IPS-18a (cell line): Measurements from ENCODE around the gene SRRM3.
"Not testable (repeated sequence)": the region's sequence is repeated elsewhere in the genome, so short reads cannot be mapped to it uniquely, and the experiment has no call there.

Experiments used
- H3K27ac ChIP-seq: one replicate; pipeline ENCODE4 v1.5.1; 2013; ENCODE audit warnings: low read length
- H3K27me3 ChIP-seq: one replicate; pipeline ENCODE4 v1.6.1; 2013; ENCODE audit warnings: mild to moderate bottlenecking, low read length; ENCODE audit not compliant: control insufficient read depth, insufficient read depth
- H3K36me3 ChIP-seq: one replicate; pipeline ENCODE4 v1.6.1; 2013; ENCODE audit warnings: low read depth, low read length; ENCODE audit not compliant: control insufficient read depth
- H3K4me1 ChIP-seq: one replicate; pipeline ENCODE4 v1.6.1; 2013; ENCODE audit warnings: low read depth, low read length; ENCODE audit not compliant: control insufficient read depth
- H3K4me3 ChIP-seq: one replicate; pipeline ENCODE4 v1.5.1; 2013; ENCODE audit warnings: low read length
- H3K9ac ChIP-seq: one replicate; pipeline ENCODE4 v1.6.1; 2013; ENCODE audit warnings: mild to moderate bottlenecking, low read length, moderate library complexity
- H3K9me3 ChIP-seq: one replicate; pipeline ENCODE4 v1.6.1; 2013; ENCODE audit warnings: low read depth, low read length; ENCODE audit not compliant: control insufficient read depth

The SRRM3 gene

DNA sequence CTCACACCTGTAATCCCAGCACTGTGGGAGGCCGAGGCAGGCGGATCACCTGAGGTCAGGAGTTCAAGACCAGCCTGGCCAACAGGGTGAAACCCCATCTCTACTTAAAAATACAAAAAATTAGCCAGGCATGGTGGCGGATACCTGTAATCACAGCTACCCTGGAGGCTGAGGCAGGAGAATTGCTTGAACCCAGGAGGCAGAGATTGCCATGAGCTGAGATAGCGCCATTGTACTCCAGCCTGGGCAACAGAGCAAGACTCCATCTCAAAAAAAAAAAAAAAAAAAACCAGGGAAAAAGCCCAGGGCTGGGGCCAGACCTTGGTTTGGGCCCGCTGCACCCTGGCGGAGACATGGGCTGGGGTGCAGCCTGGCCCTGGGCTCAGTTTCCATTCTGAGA lies 110.1 kb downstream of the SRRM3 start:
- not testable (repeated sequence) for H3K9me3 ChIP-seq, H3K27ac ChIP-seq, H3K4me3 ChIP-seq, H3K4me1 ChIP-seq, H3K9ac ChIP-seq, H3K27me3 ChIP-seq, H3K36me3 ChIP-seq

DNA sequence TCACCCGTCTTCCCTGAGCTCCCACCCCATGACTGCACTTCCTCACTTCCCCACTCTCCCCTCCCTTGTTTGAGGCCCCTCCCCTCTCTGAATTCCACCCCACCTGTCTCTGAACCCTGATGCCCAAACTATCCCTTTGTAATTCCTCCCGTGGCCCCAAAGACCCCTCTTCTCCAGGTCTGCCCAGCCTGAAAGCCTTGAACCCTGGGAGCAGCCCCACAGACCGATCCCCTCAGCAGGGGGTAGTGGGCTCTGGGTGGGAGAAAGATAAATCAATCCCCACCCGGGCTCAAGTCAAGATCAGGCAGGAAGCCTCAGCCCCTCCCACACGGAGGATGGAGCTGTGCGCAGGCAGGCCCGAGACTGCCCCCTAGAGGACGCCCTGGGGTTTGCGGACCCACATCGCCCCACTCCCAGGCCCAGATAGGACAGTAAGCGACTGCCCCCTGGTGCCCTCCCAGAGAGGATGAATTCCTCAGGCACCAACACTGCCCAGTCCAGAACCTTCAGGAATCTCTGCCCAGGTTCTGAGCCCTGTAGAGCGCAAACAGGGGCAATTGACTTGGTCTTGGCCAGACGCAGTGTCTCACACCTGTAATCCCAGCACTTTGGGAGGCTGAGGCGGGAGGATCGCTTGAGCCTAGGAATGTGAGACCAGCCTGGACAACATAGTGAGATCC lies 112.5 kb downstream of the SRRM3 start:
- Histone ChIP-seq H3K36me3 (no peaks in the 10 kb centered on the region), H3K4me3 (peak overlapping the region; percentile 57), H3K27ac (no peak overlapping the region), H3K27me3 (no peaks in the 10 kb centered on the region), H3K4me1 (peaks cover 13% of the 10 kb centered on the region), H3K9ac (peak overlapping the region; percentile 16), H3K9me3 (no peaks in the 10 kb centered on the region)

DNA sequence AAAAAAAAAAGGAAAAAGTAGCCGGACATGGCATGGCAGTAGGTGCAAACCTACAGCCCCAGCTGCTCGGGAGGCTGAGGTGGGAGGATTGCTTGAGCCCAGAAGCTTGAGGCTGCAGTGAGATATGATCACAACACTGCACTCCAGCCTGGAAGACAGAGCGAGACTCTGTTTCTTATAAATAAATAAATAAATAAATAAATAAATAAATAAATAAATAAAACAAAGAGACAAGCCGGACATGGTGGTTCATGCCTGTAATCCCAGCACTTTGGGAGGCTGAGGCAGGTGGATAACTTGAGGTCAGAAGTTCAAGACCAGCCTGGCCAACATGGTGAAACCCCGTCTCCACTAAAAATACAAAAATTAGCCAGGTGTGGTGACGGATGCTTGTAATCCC lies 113.0 kb downstream of the SRRM3 start:
- not testable (repeated sequence) for H3K4me3 ChIP-seq, H3K36me3 ChIP-seq, H3K9me3 ChIP-seq, H3K9ac ChIP-seq, H3K27me3 ChIP-seq, H3K27ac ChIP-seq
- H3K4me1 ChIP-seq = peaks cover 15% of the 10 kb centered on the region

DNA sequence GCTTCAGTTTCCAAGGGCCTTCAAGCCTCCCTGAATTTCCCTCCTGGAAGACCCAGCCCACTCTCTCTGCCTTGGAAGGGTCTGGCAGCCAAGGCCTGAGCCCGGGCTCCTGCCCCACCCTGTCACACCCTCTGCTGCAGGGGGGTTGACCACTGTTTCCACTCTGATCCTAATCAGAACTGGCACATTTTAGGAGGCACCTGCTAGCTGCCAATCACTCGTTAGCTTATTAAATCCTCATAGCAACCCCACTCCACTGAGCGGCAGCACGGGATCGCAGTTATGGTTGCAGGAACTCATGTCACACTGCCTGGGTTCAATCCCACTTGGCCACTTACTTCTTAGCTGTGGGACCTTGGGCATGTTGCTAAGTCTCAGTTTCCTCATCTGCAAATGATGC lies 113.7 kb downstream of the SRRM3 start:
- H3K9ac ChIP-seq = no peak overlapping the region
- H3K36me3 ChIP-seq = no peaks in the 10 kb centered on the region
- H3K4me3 ChIP-seq = no peak overlapping the region
- H3K9me3 ChIP-seq = no peaks in the 10 kb centered on the region
- no peaks in the 10 kb centered on the region for H3K27me3 ChIP-seq
- H3K4me1 ChIP-seq = peaks cover 15% of the 10 kb centered on the region
- H3K27ac ChIP-seq = no peak overlapping the region

DNA sequence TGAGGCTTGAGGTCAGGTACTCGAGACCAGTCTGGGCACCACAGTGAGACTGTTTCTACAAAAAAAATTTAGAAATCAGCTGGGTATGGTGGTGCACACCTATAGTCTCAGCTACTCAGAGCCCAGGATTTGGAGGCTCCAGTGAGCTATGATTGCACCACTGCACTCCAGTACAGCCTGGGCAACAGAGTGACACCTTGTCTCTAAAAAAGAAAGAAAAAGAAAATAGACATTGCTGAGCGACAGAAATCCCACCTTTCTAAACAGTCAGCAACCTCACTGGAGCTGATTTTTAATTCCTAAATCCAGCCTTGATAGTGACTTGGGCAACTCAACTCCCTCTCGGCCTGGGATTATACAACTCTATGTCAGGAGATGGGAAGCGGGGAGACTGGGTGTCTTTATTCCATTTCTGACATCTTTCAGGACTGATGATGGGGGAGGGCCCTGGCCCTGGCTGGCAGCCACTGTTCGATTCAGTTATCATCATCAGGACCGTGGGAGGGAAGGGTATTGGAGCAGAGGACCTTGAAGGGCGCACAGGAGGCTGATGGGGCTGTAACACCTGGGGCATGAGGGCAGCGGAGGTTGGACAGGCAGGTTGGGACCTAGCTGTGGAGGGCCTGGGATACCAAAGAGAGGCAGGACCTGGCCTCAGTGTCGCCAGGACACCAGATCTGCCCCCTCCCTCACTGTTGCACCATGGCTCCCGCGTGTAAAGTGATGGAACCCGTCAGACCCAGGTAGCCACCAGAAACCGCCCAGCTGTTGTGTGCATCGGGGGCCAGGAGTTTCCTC lies 115.5 kb downstream of the SRRM3 start:
- Histone ChIP-seq H3K9me3 (no peaks in the 10 kb centered on the region), H3K4me1 (peaks cover 15% of the 10 kb centered on the region), H3K27me3 (no peaks in the 10 kb centered on the region), H3K36me3 (no peaks in the 10 kb centered on the region), H3K4me3 (peak overlapping the region; percentile 47), H3K27ac (peak overlapping the region; percentile 61), H3K9ac (peak overlapping the region; percentile 47)

DNA sequence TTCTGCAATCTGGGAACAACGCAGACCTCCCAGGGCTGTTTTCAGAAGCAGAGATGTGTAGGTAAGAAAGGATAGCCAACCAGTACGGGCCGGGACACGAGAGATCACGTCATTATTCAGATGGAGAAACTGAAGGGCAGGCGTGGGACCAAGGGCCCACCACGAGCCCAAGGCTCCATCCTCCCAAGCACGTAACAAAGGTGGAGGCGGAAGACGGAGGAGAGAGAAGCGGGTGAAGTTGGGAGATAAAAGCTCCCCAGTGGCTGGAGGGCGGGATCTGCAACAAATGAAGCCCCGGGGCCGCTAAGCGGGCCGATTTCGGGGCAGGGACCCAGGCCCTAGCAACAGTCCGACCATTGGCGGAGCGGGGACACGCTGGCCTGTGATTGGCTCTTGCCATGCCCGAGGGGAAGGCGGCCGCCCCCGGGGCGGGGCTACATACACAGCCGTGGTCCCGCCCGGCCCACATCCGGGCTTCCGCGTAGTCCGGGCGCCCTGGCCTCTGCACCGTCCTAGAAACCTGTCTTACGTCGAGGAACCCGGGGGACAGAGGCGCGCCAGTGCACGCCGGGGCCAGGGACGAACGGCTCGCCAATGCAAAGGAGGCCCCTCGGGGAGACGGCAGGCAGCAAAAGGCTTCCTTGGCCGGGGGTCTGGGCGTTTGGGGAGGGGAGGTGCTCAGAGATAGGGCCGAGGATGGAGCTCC lies 116.2 kb downstream of the SRRM3 start:
- peak overlapping the region; percentile 78 for H3K9ac ChIP-seq
- no peaks in the 10 kb centered on the region for H3K27me3 ChIP-seq
- peak overlapping the region; percentile 61 for H3K27ac ChIP-seq
- peak overlapping the region; percentile 62 for H3K4me3 ChIP-seq
- H3K9me3 ChIP-seq = no peaks in the 10 kb centered on the region
- peaks cover 15% of the 10 kb centered on the region for H3K4me1 ChIP-seq
- H3K36me3 ChIP-seq = no peaks in the 10 kb centered on the region

DNA sequence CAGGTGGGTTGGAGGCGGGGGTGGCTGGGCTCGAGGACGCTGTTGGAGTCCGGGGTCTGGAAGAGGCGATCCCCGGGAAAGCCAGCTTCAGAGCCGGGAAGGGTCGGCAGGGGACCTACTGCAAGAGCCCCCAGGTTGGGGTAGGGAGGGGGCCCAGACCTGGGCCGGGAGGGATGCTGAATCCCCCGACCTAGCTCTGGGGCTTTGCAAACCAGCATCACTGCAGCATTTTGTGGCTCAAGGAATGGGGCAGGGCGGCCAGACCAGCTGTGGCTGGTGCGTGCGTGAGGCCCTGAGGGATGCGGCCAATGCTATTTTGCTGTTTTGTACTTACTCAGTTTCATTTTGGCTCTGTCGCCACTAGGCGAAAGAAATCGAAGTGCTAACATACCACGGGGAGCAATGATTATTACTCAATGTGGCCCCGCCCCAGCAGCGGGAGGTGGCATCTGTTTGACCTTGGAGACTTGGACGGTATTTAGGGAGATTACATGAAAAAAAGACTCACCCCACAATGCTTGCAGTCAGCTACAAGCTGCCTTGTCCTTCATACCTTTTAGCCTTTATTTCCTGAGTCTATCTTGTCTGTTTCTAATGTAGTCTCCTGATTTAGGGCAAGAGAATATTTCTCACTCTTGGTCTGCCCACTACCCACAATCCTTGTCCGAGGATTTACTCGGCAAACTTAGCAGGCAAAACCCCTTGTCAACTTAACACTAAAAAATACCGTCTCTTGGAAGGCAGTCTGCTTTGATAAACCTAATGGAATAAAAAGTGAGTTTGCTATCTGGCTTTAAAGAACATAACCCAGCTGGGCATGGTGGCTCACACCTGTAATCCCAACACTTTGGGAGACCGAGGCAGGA lies 117.0 kb downstream of the SRRM3 start:
- H3K36me3 ChIP-seq = no peaks in the 10 kb centered on the region
- H3K27ac ChIP-seq = peak overlapping the region; percentile 52
- peak overlapping the region; percentile 78 for H3K9ac ChIP-seq
- H3K9me3 ChIP-seq = no peaks in the 10 kb centered on the region
- peak overlapping the region; percentile 62 for H3K4me3 ChIP-seq
- peaks cover 15% of the 10 kb centered on the region for H3K4me1 ChIP-seq
- no peaks in the 10 kb centered on the region for H3K27me3 ChIP-seq

DNA sequence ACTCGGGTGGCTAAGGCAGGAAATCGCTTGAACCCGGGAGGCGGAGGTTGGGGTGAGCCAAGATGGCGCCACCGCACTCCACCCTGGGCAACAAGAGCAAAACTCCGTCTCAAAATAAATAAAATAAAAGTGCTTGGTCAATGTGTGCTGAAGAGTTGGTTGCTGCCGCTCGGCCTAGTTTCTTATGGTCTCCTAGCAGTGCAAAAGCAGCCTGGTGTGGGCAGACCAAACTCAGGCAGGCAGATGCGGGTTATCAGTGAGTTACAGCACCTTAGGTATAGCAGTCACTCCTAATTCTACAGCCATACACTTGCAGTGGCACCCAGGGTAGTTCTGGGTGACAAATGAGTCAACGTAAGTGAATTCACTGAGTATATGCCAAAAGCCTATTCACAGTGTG lies 123.4 kb downstream of the SRRM3 start:
- peaks cover 46% of the 10 kb centered on the region for H3K36me3 ChIP-seq
- no peaks in the 10 kb centered on the region for H3K27me3 ChIP-seq
- no peak overlapping the region for H3K27ac ChIP-seq
- H3K4me3 ChIP-seq = no peak overlapping the region
- H3K4me1 ChIP-seq = no peaks in the 10 kb centered on the region
- no peaks in the 10 kb centered on the region for H3K9me3 ChIP-seq
- no peak overlapping the region for H3K9ac ChIP-seq

DNA sequence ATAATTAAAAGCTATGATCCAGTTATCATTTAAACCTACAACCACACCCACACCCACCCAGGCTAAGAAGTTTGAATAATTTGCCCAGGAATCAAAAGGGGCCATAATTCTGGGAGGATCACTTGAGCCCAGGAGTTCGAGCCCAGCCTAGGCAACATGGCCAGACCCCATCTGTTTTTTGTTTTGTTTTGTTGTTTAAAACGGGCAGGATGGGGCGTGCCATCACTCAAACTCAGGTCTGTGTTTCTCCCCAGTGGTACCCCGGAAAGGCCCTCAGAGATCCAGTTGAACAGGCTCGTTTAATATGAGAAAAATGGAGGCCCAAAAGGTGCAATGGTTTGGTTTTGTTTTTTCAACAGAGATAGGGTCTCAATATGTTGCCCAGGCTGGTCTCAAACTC lies 124.1 kb downstream of the SRRM3 start:
- Histone ChIP-seq H3K4me1 (no peaks in the 10 kb centered on the region), H3K27me3 (no peaks in the 10 kb centered on the region), H3K36me3 (peaks cover 50% of the 10 kb centered on the region)

DNA sequence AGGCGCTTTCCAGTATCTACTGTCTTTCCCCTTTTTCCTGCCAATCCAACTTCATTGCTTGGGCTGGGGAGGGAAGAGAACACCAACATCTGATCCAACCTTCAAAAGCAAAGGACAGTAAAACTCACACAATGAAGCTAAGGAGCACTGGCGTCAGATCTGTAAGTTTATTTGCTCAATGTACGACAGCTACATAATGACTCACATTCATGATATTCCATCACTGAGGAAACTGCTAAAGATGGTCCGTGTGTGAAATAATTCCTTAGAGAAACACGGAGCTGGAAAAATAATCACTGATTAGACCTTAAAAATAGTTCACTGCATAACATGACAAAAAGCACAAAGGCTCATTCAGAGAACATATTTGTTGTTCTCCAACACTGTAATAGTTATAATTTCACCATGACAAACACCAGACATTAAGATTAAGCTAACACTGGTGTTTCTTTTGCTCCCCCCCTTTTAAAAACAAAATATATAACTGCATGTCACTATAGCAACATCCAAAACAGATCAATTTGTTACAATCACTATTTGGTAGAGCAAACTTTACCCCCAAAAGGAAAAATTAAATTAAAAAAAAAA lies 125.0 kb downstream of the SRRM3 start:
- Histone ChIP-seq H3K27ac (no peak overlapping the region), H3K4me3 (no peak overlapping the region), H3K27me3 (no peaks in the 10 kb centered on the region), H3K9me3 (no peaks in the 10 kb centered on the region), H3K4me1 (no peaks in the 10 kb centered on the region), H3K9ac (no peak overlapping the region), H3K36me3 (peaks cover 54% of the 10 kb centered on the region)

More for the DNA sequence above, 124.1 kb downstream of the SRRM3 start:
- Histone ChIP-seq H3K9me3 (no peaks in the 10 kb centered on the region), H3K4me3 (no peak overlapping the region), H3K9ac (no peak overlapping the region), H3K27ac (no peak overlapping the region)

DNA sequence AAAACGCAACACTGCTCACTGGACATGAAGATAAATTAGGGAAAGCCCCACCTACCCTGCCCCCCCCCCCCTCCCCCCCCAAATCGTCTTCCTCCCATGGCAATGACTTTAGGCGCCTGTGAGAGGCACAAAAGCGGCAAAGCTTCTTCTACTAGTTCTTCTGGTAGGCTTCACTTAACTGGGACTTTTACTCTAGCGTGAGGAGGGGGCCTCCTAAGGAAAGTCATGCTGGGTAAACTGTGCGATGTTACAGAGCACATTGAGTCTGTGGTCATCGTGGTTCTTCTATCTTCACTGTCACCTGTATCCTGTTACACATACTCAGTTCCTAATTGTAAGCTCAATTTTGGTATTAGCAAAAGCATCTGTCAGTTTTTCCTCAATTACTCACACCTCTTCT lies 125.9 kb downstream of the SRRM3 start:
- no peak overlapping the region for H3K4me3 ChIP-seq

More for the DNA sequence above, 125.9 kb downstream of the SRRM3 start:
- Histone ChIP-seq H3K27me3 (no peaks in the 10 kb centered on the region), H3K36me3 (peaks cover 57% of the 10 kb centered on the region), H3K4me1 (no peaks in the 10 kb centered on the region), H3K9me3 (no peaks in the 10 kb centered on the region), H3K27ac (no peak overlapping the region), H3K9ac (no peak overlapping the region)
